Measurements from ENCODE around the gene JADE2. TPM values are rescaled to one million over a fixed set of nuclear protein-coding genes. Genes with fewer than 3 reads are reported as not detected.

The JADE2 gene
- total RNA-seq, 1 donor from 2014 or later, result 32.4 TPM

GRCh38 chr5:134527156-134527960, 1.9 kb downstream of the JADE2 start:
- H3K27me3 Mint-ChIP-seq (ENCODE audit: unreplicated experiment), result peaks cover 4% of the 10 kb centered on the region

DNA sequence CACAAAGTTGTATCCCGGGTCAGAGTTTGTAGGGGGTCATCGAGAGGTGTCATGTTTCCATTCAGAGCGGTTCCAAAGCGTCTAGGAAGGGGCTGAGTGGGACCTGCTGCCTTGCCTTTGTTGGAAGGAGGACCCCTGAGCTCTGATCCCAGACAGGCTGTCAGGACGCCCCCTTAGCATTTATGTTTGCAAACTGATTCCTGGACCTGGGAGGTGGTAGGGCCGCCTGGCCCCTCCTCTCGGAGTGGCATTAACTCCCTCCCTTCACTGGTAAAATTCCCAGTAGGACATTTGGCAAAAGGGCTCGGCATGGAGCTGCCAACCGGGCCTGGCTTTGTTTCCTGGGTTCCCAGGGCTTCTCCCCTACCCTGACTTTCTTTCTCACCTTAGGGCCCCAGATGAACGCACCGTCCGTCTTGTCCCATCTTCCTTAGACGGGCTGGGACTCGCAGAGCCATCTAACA, 2.5 kb downstream of the JADE2 start:
- DNase-seq (ENCODE audit: extremely low spot score, unreplicated experiment), result no peak
- TF ChIP-seq, protein P1, sequence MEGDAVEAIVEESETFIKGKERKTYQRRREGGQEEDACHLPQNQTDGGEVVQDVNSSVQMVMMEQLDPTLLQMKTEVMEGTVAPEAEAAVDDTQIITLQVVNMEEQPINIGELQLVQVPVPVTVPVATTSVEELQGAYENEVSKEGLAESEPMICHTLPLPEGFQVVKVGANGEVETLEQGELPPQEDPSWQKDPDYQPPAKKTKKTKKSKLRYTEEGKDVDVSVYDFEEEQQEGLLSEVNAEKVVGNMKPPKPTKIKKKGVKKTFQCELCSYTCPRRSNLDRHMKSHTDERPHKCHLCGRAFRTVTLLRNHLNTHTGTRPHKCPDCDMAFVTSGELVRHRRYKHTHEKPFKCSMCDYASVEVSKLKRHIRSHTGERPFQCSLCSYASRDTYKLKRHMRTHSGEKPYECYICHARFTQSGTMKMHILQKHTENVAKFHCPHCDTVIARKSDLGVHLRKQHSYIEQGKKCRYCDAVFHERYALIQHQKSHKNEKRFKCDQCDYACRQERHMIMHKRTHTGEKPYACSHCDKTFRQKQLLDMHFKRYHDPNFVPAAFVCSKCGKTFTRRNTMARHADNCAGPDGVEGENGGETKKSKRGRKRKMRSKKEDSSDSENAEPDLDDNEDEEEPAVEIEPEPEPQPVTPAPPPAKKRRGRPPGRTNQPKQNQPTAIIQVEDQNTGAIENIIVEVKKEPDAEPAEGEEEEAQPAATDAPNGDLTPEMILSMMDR (IDR thresholded peaks at IDR 0.05), result no peak
- no peaks in the 10 kb centered on the region for H3K27me3 Mint-ChIP-seq (ENCODE audit: unreplicated experiment)
- no peaks in the 10 kb centered on the region for H3K9me3 Mint-ChIP-seq (ENCODE audit: unreplicated experiment)
- no peaks in the 10 kb centered on the region for H3K36me3 Mint-ChIP-seq (ENCODE audit: unreplicated experiment)
- H3K27ac Mint-ChIP-seq (ENCODE audit: unreplicated experiment), result peak overlapping the region; percentile 88
- H3K4me3 Mint-ChIP-seq (ENCODE audit: unreplicated experiment), result peak overlapping the region; percentile 90
- peaks cover 32% of the 10 kb centered on the region for H3K4me1 Mint-ChIP-seq (ENCODE audit: unreplicated experiment)

More at GRCh38 chr5:134527156-134527960, 1.9 kb downstream of the JADE2 start:
- no peaks in the 10 kb centered on the region for H3K9me3 Mint-ChIP-seq (ENCODE audit: unreplicated experiment)
- TF ChIP-seq, protein P1 (IDR thresholded peaks at IDR 0.05), result peak; percentile 67
- peak overlapping the region; percentile 90 for H3K4me3 Mint-ChIP-seq (ENCODE audit: unreplicated experiment)
- H3K4me1 Mint-ChIP-seq (ENCODE audit: unreplicated experiment), result peaks cover 32% of the 10 kb centered on the region
- no peaks in the 10 kb centered on the region for H3K36me3 Mint-ChIP-seq (ENCODE audit: unreplicated experiment)
- peak; percentile 94 for DNase-seq (ENCODE audit: extremely low spot score, unreplicated experiment)
- peak overlapping the region; percentile 88 for H3K27ac Mint-ChIP-seq (ENCODE audit: unreplicated experiment)

- Mint-ChIP-seq H3K27me3 (ENCODE audit: unreplicated experiment) (no peaks in the 10 kb centered on the region), H3K4me3 (ENCODE audit: unreplicated experiment) (no peak overlapping the region), H3K9me3 (ENCODE audit: unreplicated experiment) (no peaks in the 10 kb centered on the region), H3K27ac (ENCODE audit: unreplicated experiment) (no peak overlapping the region), H3K4me1 (ENCODE audit: unreplicated experiment) (peaks cover 31% of the 10 kb centered on the region), H3K36me3 (ENCODE audit: unreplicated experiment) (no peaks in the 10 kb centered on the region)
- DNase-seq (ENCODE audit: extremely low spot score, unreplicated experiment), result no peak
- TF ChIP-seq, protein P1 (IDR thresholded peaks at IDR 0.05), result no peak
These were observed 3.1 kb downstream of the JADE2 start for GRCh38 chr5:134528556-134528955.

DNA sequence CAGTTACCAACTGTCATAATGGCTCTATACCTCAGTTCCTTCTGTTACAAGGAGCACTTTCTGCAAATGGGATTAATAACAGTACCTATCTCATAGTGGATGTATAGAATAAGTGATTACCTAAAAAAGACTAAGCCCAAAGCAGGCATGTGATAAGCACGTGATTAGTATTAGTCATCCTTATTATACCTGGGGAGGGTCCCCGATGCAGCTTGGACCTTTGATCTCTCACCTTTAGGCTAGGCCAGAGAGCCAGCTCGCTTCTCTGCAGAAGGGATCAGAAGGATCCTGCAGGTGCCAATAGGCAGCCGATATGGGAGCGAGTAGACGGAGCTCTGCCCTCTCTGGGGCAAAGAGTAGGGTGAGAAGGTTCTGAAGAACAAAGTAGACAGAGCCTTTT, 4.0 kb downstream of the JADE2 start:
- no peak for DNase-seq (ENCODE audit: extremely low spot score, unreplicated experiment)
- no peaks in the 10 kb centered on the region for H3K9me3 Mint-ChIP-seq (ENCODE audit: unreplicated experiment)
- TF ChIP-seq, protein P1 (IDR thresholded peaks at IDR 0.05), result no peak
- H3K27me3 Mint-ChIP-seq (ENCODE audit: unreplicated experiment), result no peaks in the 10 kb centered on the region
- H3K36me3 Mint-ChIP-seq (ENCODE audit: unreplicated experiment), result no peaks in the 10 kb centered on the region
- no peak overlapping the region for H3K27ac Mint-ChIP-seq (ENCODE audit: unreplicated experiment)
- no peak overlapping the region for H3K4me3 Mint-ChIP-seq (ENCODE audit: unreplicated experiment)
- H3K4me1 Mint-ChIP-seq (ENCODE audit: unreplicated experiment), result peaks cover 27% of the 10 kb centered on the region

- Mint-ChIP-seq H3K36me3 (ENCODE audit: unreplicated experiment) (no peaks in the 10 kb centered on the region), H3K4me1 (ENCODE audit: unreplicated experiment) (peaks cover 27% of the 10 kb centered on the region), H3K9me3 (ENCODE audit: unreplicated experiment) (no peaks in the 10 kb centered on the region), H3K27me3 (ENCODE audit: unreplicated experiment) (no peaks in the 10 kb centered on the region), H3K27ac (ENCODE audit: unreplicated experiment) (peak overlapping the region; percentile 47), H3K4me3 (ENCODE audit: unreplicated experiment) (no peak overlapping the region)
- TF ChIP-seq, protein P1 (IDR thresholded peaks at IDR 0.05), result no peak
- DNase-seq (ENCODE audit: extremely low spot score, unreplicated experiment), result no peak
These were observed 5.0 kb downstream of the JADE2 start for GRCh38 chr5:134530301-134531077.

Measured in osteocyte (in vitro differentiated cells).